Astrocyte of the cerebellum (primary cell): Measurements from ENCODE around the gene INPP4B.

Experiments
- DNase-seq: peaks from one replicate; pipeline ENCODE4 v3.0.0-alpha.2; 2011; ENCODE audit warnings: low read depth
- H3K4me3 ChIP-seq: 2 replicates; pipeline ENCODE4 v1.5.1; 2011; ENCODE audit warnings: mild to moderate bottlenecking, low read depth, low read length, moderate library complexity
- in situ Hi-C: cut with HindIII; loops from 2 replicates; pipeline ENCODE4 v1.10.0; 2017; ENCODE audit warnings: low sequenced_read_pairs
- TF ChIP-seq, protein P1 (sequence below): IDR thresholded peaks from 2 replicates; pipeline ENCODE4 v1.5.1; 2012; ENCODE audit warnings: low read length, low read depth, moderate library complexity, mild to moderate bottlenecking; ENCODE audit errors: missing control alignments

The INPP4B gene

DNA sequence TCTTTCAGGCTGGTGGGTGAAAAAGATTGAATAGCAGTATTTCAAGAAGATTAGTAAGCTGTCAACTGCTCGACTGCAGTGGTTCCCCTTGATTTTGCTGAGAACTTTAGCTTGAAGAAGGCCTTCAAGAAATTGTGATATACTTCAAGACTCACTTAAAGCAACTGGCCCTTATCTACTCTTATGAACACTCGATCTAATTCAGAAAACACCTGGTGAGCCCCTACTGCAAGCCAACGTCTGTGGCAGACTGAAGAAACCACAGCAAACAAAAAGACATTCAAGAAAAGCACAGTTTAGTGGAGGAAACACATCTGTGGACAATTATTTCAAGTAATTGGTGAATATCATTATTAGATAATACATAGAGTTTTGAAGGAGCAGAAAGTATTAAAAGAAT, 119.0 kb downstream of the INPP4B start:
- TF ChIP-seq, protein P1, sequence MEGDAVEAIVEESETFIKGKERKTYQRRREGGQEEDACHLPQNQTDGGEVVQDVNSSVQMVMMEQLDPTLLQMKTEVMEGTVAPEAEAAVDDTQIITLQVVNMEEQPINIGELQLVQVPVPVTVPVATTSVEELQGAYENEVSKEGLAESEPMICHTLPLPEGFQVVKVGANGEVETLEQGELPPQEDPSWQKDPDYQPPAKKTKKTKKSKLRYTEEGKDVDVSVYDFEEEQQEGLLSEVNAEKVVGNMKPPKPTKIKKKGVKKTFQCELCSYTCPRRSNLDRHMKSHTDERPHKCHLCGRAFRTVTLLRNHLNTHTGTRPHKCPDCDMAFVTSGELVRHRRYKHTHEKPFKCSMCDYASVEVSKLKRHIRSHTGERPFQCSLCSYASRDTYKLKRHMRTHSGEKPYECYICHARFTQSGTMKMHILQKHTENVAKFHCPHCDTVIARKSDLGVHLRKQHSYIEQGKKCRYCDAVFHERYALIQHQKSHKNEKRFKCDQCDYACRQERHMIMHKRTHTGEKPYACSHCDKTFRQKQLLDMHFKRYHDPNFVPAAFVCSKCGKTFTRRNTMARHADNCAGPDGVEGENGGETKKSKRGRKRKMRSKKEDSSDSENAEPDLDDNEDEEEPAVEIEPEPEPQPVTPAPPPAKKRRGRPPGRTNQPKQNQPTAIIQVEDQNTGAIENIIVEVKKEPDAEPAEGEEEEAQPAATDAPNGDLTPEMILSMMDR, result no peak
- in situ Hi-C loops, result no loop called here
- no peak for DNase-seq
- no peak overlapping the region for H3K4me3 ChIP-seq

DNA sequence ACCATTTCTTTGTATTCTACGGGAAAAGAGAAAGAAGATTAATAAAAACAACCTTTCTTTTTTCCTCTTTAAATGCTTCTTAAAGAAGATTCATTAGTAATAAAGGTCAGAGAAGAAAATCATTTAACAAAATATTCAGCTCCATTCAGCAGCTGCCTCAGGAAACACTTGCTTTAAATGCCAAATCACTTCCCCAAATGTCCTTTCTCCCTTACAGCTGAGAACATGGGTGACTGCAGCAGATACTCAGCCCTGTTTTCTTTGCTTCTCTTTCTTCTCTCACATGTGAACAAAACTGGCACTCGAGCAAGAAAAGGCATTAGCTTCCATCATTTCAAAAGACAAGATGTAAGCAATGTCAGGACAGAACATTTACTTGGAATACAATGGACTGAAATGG, 120.2 kb downstream of the INPP4B start:
- in situ Hi-C loops, result no loop called here
- no peak for DNase-seq
- no peak overlapping the region for H3K4me3 ChIP-seq
- TF ChIP-seq, protein P1, result no peak

DNA sequence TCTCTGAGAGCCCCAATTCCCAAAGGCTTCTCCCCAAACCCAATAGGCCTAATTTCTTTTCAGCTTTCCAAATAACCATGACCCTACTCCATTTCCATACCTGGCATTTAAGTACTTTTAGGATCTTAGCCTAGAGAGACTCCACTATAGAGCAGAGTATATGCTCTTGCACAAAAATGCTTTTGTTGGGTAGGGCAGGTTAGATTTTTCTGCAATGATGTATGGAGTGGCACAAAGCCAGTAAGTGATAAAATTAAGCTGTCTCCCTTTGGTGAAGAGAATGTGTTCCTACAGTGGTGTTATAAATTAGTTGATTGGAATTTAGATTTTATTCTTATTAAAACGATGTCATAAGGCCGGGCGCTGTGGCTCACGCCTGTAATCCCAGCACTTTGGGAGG, 124.9 kb downstream of the INPP4B start:
- TF ChIP-seq, protein P1, result no peak
- no peak for DNase-seq
- in situ Hi-C loops, result no loop called here
- no peak overlapping the region for H3K4me3 ChIP-seq

DNA sequence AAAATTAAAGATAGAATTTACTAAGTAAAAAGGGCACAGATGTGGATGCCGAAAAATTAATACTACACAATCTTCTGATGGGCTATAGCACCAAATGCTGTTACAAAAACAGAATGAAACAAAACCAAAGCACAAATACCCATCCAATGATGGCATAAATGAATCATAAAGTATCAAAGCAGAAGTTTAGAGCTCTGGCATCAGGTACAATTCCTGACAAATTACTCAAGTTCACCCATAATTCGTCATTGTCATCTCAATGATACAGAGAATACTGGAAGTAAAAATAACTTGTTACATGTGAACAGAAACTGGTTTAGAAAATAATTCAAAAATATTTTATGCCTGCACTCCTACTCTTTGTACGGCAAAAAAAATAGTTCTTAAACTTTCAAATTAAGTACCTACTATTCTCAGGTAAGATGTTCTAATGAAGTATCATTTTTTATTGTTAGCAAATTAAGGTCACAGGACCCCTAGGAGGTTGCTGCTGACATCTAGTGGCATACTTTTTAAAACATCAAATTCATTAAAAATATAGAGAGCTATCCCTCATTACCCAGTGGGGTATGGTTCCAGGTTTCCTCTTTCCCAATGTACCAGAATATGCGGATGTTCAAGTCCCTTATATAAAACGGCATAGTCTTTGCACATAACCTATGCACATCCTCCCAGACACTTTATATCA, 126.1 kb downstream of the INPP4B start:
- in situ Hi-C loops, result no loop called here
- TF ChIP-seq, protein P1, result peak; percentile 52
- H3K4me3 ChIP-seq, result no peak overlapping the region
- DNase-seq, result peak; percentile 11

DNA sequence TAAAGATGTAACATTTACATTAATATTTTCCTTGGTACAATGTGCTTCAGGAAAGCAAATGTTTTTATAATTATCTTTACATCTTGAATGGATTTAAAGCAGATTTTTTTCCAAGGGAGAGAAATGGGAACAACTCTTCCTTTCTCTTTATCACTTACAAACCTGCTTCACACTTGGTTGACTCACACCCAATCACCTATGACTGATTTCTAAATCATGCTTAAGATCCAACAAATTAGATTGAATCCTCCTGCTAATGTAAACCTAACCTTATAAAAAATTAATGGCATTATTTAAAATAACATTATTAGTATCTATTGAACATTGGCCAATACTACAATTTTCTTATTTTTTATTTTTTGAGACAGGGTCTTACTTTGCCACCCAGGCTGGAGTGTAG, 127.1 kb downstream of the INPP4B start:
- H3K4me3 ChIP-seq, result no peak overlapping the region
- in situ Hi-C loops, result no loop called here
- TF ChIP-seq, protein P1, result no peak
- no peak for DNase-seq

DNA sequence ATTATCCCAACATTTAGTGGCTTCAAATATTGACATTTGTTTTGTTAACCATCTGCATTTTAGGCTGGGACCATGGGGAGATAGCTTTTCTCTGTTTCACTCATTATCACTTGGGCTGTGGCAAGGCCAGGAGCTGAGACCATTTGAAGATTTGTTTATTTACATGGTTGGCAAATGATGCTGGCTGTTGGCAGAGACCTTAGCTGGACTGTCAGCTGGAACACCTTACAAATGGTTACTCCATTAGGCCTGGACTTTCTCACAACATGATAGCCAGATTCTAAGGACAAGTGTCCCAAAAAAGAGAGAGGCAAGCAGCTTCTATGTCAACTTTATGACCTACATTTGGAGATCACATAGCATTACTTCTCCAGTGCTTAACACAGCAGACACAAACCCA, 130.4 kb downstream of the INPP4B start:
- TF ChIP-seq, protein P1, result no peak
- DNase-seq, result no peak
- in situ Hi-C loops, result no loop called here
- no peak overlapping the region for H3K4me3 ChIP-seq
